ENCODE data around the gene GNL2.
A peak's percentile ranks its signal among the peaks of the same experiment; 100 is the strongest.

Gene GNL2

GRCh38 chr1:37622131-37622530 is 26.4 kb upstream of the GNL2 start:
- in situ Hi-C loops (cut with MboI; ENCODE audit: low sequenced_read_pairs) = no loop called here
- no peaks in the 10 kb centered on the region for H3K9me3 ChIP-seq
- no peaks in the 10 kb centered on the region for H3K36me3 ChIP-seq (replicated peaks)
- DNase-seq (ENCODE audit: low spot score in 2 of 2) = no peak
- H3K4me3 ChIP-seq = no peak overlapping the region
- H3K4me1 ChIP-seq = no peaks in the 10 kb centered on the region
- peaks cover 25% of the 10 kb centered on the region for H3K27me3 ChIP-seq (ENCODE audit: low read depth)

GRCh38 chr1:37621326-37621870 is 25.7 kb upstream of the GNL2 start:
- Histone ChIP-seq H3K9me3 (no peaks in the 10 kb centered on the region), H3K36me3 (replicated peaks) (no peaks in the 10 kb centered on the region), H3K27me3 (ENCODE audit: low read depth) (peaks cover 26% of the 10 kb centered on the region), H3K4me1 (no peaks in the 10 kb centered on the region), H3K4me3 (no peak overlapping the region)
- DNase-seq (ENCODE audit: low spot score in 2 of 2) = no peak
- in situ Hi-C loops (cut with MboI; ENCODE audit: low sequenced_read_pairs) = no loop called here

GRCh38 chr1:37620707-37621106 is 25.0 kb upstream of the GNL2 start:
- H3K36me3 ChIP-seq (replicated peaks) = no peaks in the 10 kb centered on the region
- H3K27me3 ChIP-seq (ENCODE audit: low read depth) = peaks cover 31% of the 10 kb centered on the region
- H3K9me3 ChIP-seq = no peaks in the 10 kb centered on the region
- in situ Hi-C loops (cut with MboI; ENCODE audit: low sequenced_read_pairs) = no loop called here
- H3K4me3 ChIP-seq = no peak overlapping the region
- no peaks in the 10 kb centered on the region for H3K4me1 ChIP-seq
- no peak for DNase-seq (ENCODE audit: low spot score in 2 of 2)

GRCh38 chr1:37616330-37616729 is 20.6 kb upstream of the GNL2 start:
- DNase-seq (ENCODE audit: low spot score in 2 of 2) = no peak
- in situ Hi-C loops (cut with MboI; ENCODE audit: low sequenced_read_pairs) = no loop called here
- Histone ChIP-seq H3K36me3 (replicated peaks) (no peaks in the 10 kb centered on the region), H3K27me3 (ENCODE audit: low read depth) (peaks cover 38% of the 10 kb centered on the region), H3K4me1 (no peaks in the 10 kb centered on the region), H3K4me3 (no peak overlapping the region), H3K9me3 (no peaks in the 10 kb centered on the region)

GRCh38 chr1:37614105-37614504 is 18.4 kb upstream of the GNL2 start:
- no peaks in the 10 kb centered on the region for H3K36me3 ChIP-seq (replicated peaks)
- no peak for DNase-seq (ENCODE audit: low spot score in 2 of 2)
- H3K27me3 ChIP-seq (ENCODE audit: low read depth) = peaks cover 42% of the 10 kb centered on the region
- in situ Hi-C loops (cut with MboI; ENCODE audit: low sequenced_read_pairs) = no loop called here
- H3K9me3 ChIP-seq = no peaks in the 10 kb centered on the region
- H3K4me1 ChIP-seq = no peaks in the 10 kb centered on the region
- H3K4me3 ChIP-seq = no peak overlapping the region

GRCh38 chr1:37612186-37612585 is 16.4 kb upstream of the GNL2 start:
- no peaks in the 10 kb centered on the region for H3K9me3 ChIP-seq
- DNase-seq (ENCODE audit: low spot score in 2 of 2) = no peak
- no peaks in the 10 kb centered on the region for H3K36me3 ChIP-seq (replicated peaks)
- H3K4me3 ChIP-seq = no peak overlapping the region
- no peaks in the 10 kb centered on the region for H3K4me1 ChIP-seq
- H3K27me3 ChIP-seq (ENCODE audit: low read depth) = peaks cover 57% of the 10 kb centered on the region
- in situ Hi-C loops (cut with MboI; ENCODE audit: low sequenced_read_pairs) = no loop called here

GRCh38 chr1:37609994-37610393 is 14.3 kb upstream of the GNL2 start:
- H3K36me3 ChIP-seq (replicated peaks) = no peaks in the 10 kb centered on the region
- in situ Hi-C loops (cut with MboI; ENCODE audit: low sequenced_read_pairs) = no loop called here
- DNase-seq (ENCODE audit: low spot score in 2 of 2) = no peak
- H3K27me3 ChIP-seq (ENCODE audit: low read depth) = peaks cover 48% of the 10 kb centered on the region
- no peaks in the 10 kb centered on the region for H3K4me1 ChIP-seq
- no peaks in the 10 kb centered on the region for H3K9me3 ChIP-seq
- no peak overlapping the region for H3K4me3 ChIP-seq

- in situ Hi-C loops (cut with MboI; ENCODE audit: low sequenced_read_pairs) = no loop called here
- no peaks in the 10 kb centered on the region for H3K4me1 ChIP-seq
Measured at GRCh38 chr1:37609002-37609401, 13.3 kb upstream of the GNL2 start.

GRCh38 chr1:37606481-37607263 is 10.9 kb upstream of the GNL2 start:
- H3K4me3 ChIP-seq = no peak overlapping the region
- no peak for DNase-seq (ENCODE audit: low spot score in 2 of 2)
- no peaks in the 10 kb centered on the region for H3K9me3 ChIP-seq
- H3K27me3 ChIP-seq (ENCODE audit: low read depth) = peaks cover 38% of the 10 kb centered on the region
- in situ Hi-C loops (cut with MboI; ENCODE audit: low sequenced_read_pairs) = no loop called here
- no peaks in the 10 kb centered on the region for H3K4me1 ChIP-seq
- no peaks in the 10 kb centered on the region for H3K36me3 ChIP-seq (replicated peaks)

More at GRCh38 chr1:37609002-37609401, 13.3 kb upstream of the GNL2 start:
- Histone ChIP-seq H3K4me3 (no peak overlapping the region), H3K27me3 (ENCODE audit: low read depth) (peaks cover 45% of the 10 kb centered on the region), H3K9me3 (no peaks in the 10 kb centered on the region), H3K36me3 (replicated peaks) (no peaks in the 10 kb centered on the region)
- DNase-seq (ENCODE audit: low spot score in 2 of 2) = no peak

- DNase-seq (ENCODE audit: low spot score in 2 of 2) = no peak
- H3K4me3 ChIP-seq = no peak overlapping the region
- in situ Hi-C loops (cut with MboI; ENCODE audit: low sequenced_read_pairs) = no loop called here
- H3K4me1 ChIP-seq = no peaks in the 10 kb centered on the region
- no peaks in the 10 kb centered on the region for H3K9me3 ChIP-seq
- H3K27me3 ChIP-seq (ENCODE audit: low read depth) = peaks cover 36% of the 10 kb centered on the region
- H3K36me3 ChIP-seq (replicated peaks) = no peaks in the 10 kb centered on the region
Measured at GRCh38 chr1:37605806-37606474, 10.2 kb upstream of the GNL2 start.

- in situ Hi-C loops (cut with MboI; ENCODE audit: low sequenced_read_pairs) = no loop called here
- no peaks in the 10 kb centered on the region for H3K9me3 ChIP-seq
- no peak overlapping the region for H3K4me3 ChIP-seq
- peaks cover 36% of the 10 kb centered on the region for H3K27me3 ChIP-seq (ENCODE audit: low read depth)
- no peaks in the 10 kb centered on the region for H3K36me3 ChIP-seq (replicated peaks)
- no peaks in the 10 kb centered on the region for H3K4me1 ChIP-seq
- no peak for DNase-seq (ENCODE audit: low spot score in 2 of 2)
Measured at GRCh38 chr1:37605061-37605650, 9.4 kb upstream of the GNL2 start.

- H3K36me3 ChIP-seq (replicated peaks) = no peaks in the 10 kb centered on the region
- in situ Hi-C loops (cut with MboI; ENCODE audit: low sequenced_read_pairs) = no loop called here
- no peaks in the 10 kb centered on the region for H3K9me3 ChIP-seq
- H3K27me3 ChIP-seq (ENCODE audit: low read depth) = peaks cover 17% of the 10 kb centered on the region
- peak; percentile 68 to 70 for DNase-seq (ENCODE audit: low spot score in 2 of 2)
- no peaks in the 10 kb centered on the region for H3K4me1 ChIP-seq
- H3K4me3 ChIP-seq = no peak overlapping the region
Measured at GRCh38 chr1:37602750-37603694, 7.3 kb upstream of the GNL2 start.

- no peak for DNase-seq (ENCODE audit: low spot score in 2 of 2)
- no peaks in the 10 kb centered on the region for H3K9me3 ChIP-seq
- in situ Hi-C loops (cut with MboI; ENCODE audit: low sequenced_read_pairs) = no loop called here
- no peak overlapping the region for H3K4me3 ChIP-seq
- H3K27me3 ChIP-seq (ENCODE audit: low read depth) = peaks cover 9% of the 10 kb centered on the region
- no peaks in the 10 kb centered on the region for H3K36me3 ChIP-seq (replicated peaks)
- H3K4me1 ChIP-seq = peaks cover under 1% of the 10 kb centered on the region; the same call in 1 of the 2 replicates
Measured at GRCh38 chr1:37601441-37601840, 5.7 kb upstream of the GNL2 start.
